ENCODE measurements around the gene P2RY11. TPM values are rescaled to one million over a fixed set of nuclear protein-coding genes. Genes with fewer than 3 reads are reported as not detected.
A peak's percentile ranks its signal among the peaks of the same experiment; 100 is the strongest.

The P2RY11 gene
- total and polyA plus RNA-seq, 2 of the 4 experiments (the other 2 are of a cell fraction), result 0.54 to 4.5 TPM

GRCh38 chr19:10102787-10103236, 8.7 kb upstream of the P2RY11 start:
- ATAC-seq (ENCODE audit: low read depth) (no peak), DNase-seq (no peak)
- Histone ChIP-seq H3K27ac (ENCODE audit: insufficient read depth, low read length) (no peak overlapping the region), H2BK15ac (ENCODE audit: low read depth, low read length) (no peak overlapping the region), H3K9me1 (ENCODE audit: insufficient read depth, low read length) (no peaks in the 10 kb centered on the region), H3K9ac (ENCODE audit: low read depth, low read length) (peak overlapping the region; percentile 9; the same call in 1 of the 2 replicates), H3K4me3 (ENCODE audit: insufficient read depth, low read depth, low read length) (no peak overlapping the region), H2BK120ac (ENCODE audit: low read depth, low read length) (no peak overlapping the region), H4K5ac (ENCODE audit: low read depth, low read length) (no peak overlapping the region), H3K56ac (ENCODE audit: extremely low read depth, insufficient read depth, low read length) (no peak overlapping the region), H3K4ac (ENCODE audit: low read depth, low read length) (no peak overlapping the region), H3K27me3 (ENCODE audit: control insufficient read depth, insufficient read depth, low read length) (no peaks in the 10 kb centered on the region), H3K4me2 (ENCODE audit: low read depth, low read length) (no peak overlapping the region), H3K18ac (ENCODE audit: low read depth, low read length) (no peak overlapping the region), H3K4me1 (ENCODE audit: control insufficient read depth, insufficient read depth, low read length) (peaks cover 4% of the 10 kb centered on the region), H4K8ac (ENCODE audit: low read depth in 2 of 2, low read length in 2 of 2) (0 out of 4 replicates have a peak overlapping the region, but pooled peaks of 1 of the 2 experiments have one; percentile 33), H3K9me3 (ENCODE audit: control insufficient read depth, insufficient read depth, low read length) (no peaks in the 10 kb centered on the region), H3K14ac (replicated peaks; ENCODE audit: low read depth, low read length) (no peak overlapping the region), H3K79me1 (ENCODE audit: low read depth in 1 of 2, low read length in 2 of 2) (peaks cover 2 to 13% of the 10 kb centered on the region in 2 experiments; a peak in 3 of 4 replicates), H2AFZ (replicated peaks; ENCODE audit: low read length, poor library complexity) (peak overlapping the region; percentile 76), H2AK5ac (ENCODE audit: low read depth, low read length) (0 out of 2 replicates have a peak overlapping the region, but pooled peaks have one; percentile 16), H2BK5ac (ENCODE audit: low read depth, low read length, poor library complexity, severe bottlenecking) (no peak overlapping the region), H4K91ac (ENCODE audit: insufficient read depth, low read depth, low read length) (no peak overlapping the region), H2BK20ac (ENCODE audit: low read depth, low read length) (no peak overlapping the region), H4K20me1 (ENCODE audit: insufficient read depth, low read length) (0 out of 2 replicates have a peak, but pooled peaks cover 5% of the 10 kb centered on the region), H3K36me3 (ENCODE audit: control insufficient read depth, insufficient read depth, low read length) (peaks cover 3% of the 10 kb centered on the region), H2AK9ac (replicated peaks; ENCODE audit: low read depth, low read length, poor library complexity) (no peak overlapping the region), H3K23ac (ENCODE audit: low read depth, low read length) (no peak overlapping the region)
- TF ChIP-seq USF2 (IDR thresholded peaks at IDR 0.05; ENCODE audit: low read depth, low read length) (no peak), RFX5 (IDR thresholded peaks at IDR 0.05; ENCODE audit: low read depth, low read length) (no peak), CTCF (conservative IDR thresholded peaks at IDR 0.05; ENCODE audit: low read depth, low read length) (no peak), NFE2L2 (IDR thresholded peaks at IDR 0.05; ENCODE audit: low read depth, low read length) (no peak), CHD1 (IDR thresholded peaks at IDR 0.05; ENCODE audit: low read depth, low read length) (no peak), MAFK (IDR thresholded peaks at IDR 0.05; ENCODE audit: low read depth, low read length) (no peak), SMC3 (IDR thresholded peaks at IDR 0.05; ENCODE audit: low read depth, low read length) (no peak), MXI1 (IDR thresholded peaks at IDR 0.05; ENCODE audit: borderline replicate concordance, low read depth, low read length) (no peak), BHLHE40 (IDR thresholded peaks at IDR 0.05; ENCODE audit: low read depth, low read length) (no peak), ELK1 (IDR thresholded peaks at IDR 0.05; ENCODE audit: borderline replicate concordance, low read depth, low read length) (no peak), FOS (IDR thresholded peaks at IDR 0.05; ENCODE audit: low read depth, low read length) (no peak), RAD21 (IDR thresholded peaks at IDR 0.05; ENCODE audit: low read length) (no peak), POLR2A (IDR thresholded peaks at IDR 0.05; ENCODE audit: low read depth, low read length) (no peak), MAZ (IDR thresholded peaks at IDR 0.05; ENCODE audit: borderline replicate concordance, low read depth, low read length) (no peak), CEBPB (IDR thresholded peaks at IDR 0.05; ENCODE audit: low read depth, low read length) (no peak), RCOR1 (IDR thresholded peaks at IDR 0.05; ENCODE audit: insufficient replicate concordance, low read length) (no peak)
- dilution Hi-C loops (cut with HindIII; ENCODE audit: low sequenced_read_pairs, unreplicated experiment), result no loop called here
- in situ Hi-C loops (cut with MboI; ENCODE audit: low sequenced_read_pairs), result no loop called here
- WGBS, 2 experiments (ENCODE audit: extremely low coverage in 2 of 2, insufficient read length in 1 of 2), result 43% methylated on average over 2 of the region's 7 CpGs; no CpG with 5 or more reads in 1 of the 2 experiments
- POLR2A ChIA-PET (ENCODE audit: unreplicated experiment), result no interaction called here
- BruUV-seq (replicated peaks), result no TSS peak
- intact Hi-C loops (cut with micrococcal nuclease), result no loop called here
- CTCF ChIA-PET, result no interaction called here

Data from IMR-90 (cell line).